PC-3 (cell line): ENCODE results near the gene PINLYP. TPM values are rescaled to one million over a fixed set of nuclear protein-coding genes. Genes with fewer than 3 reads are reported as not detected.

Experiments used
- ATAC-seq: fragments of 200-7000 bp; cut with Tn5 transposase; 2 replicates; pipeline ENCODE4 v1.9.1; 2020; ENCODE audit warnings: mild to moderate bottlenecking, moderate library complexity
- BruUV-seq: library from RNA; stranded (reverse); fragments of 400-500 nt; replicated peaks from 2 replicates; lab custom pipeline; 2021; lab: Mats Ljungman, UMichigan
- CTCF ChIA-PET: fragments of 300-600 bp; sonication (Branson Sonifier 250); formaldehyde crosslinking; loops from one replicate; lab custom pipeline; 2022; ENCODE audit warnings: antibody characterized with exemption; lab: Charles Lee
- POLR2A ChIA-PET: fragments of 300-600 bp; sonication (Branson Sonifier 250); formaldehyde crosslinking; loops from one replicate; lab custom pipeline; 2022; ENCODE audit warnings: antibody characterized with exemption; ENCODE audit not compliant: unreplicated experiment; lab: Charles Lee
- DNase-seq: peaks from one replicate; pipeline ENCODE4 v3.0.0-alpha.2; 2015
- H2AFZ ChIP-seq: fragments of 300-600 bp; sonication (generic); 2 replicates; pipeline ENCODE4 v1.6.0; 2016; ENCODE audit warnings: antibody characterized with exemption, low read length
- H3F3A ChIP-seq: fragments of 300-600 bp; sonication (generic); one replicate; pipeline ENCODE4 v1.6.0; 2017; ENCODE audit warnings: antibody characterized with exemption, low read length, control low read depth, mild to moderate bottlenecking; ENCODE audit not compliant: unreplicated experiment
- H3K27ac ChIP-seq: fragments of 300-600 bp; sonication (generic); 2 replicates; pipeline ENCODE4 v1.5.1; 2016; ENCODE audit warnings: mild to moderate bottlenecking, low read length
- H3K27me3 ChIP-seq: fragments of 300-600 bp; sonication (generic); 2 replicates; pipeline ENCODE4 v1.6.1; 2016; ENCODE audit warnings: low read length, mixed read lengths
- H3K36me3 ChIP-seq: fragments of 300-600 bp; sonication (generic); 2 replicates; pipeline ENCODE4 v1.6.1; 2016; ENCODE audit warnings: low read depth, mixed run types, low read length, mixed read lengths
- H3K4me1 ChIP-seq: fragments of 300-600 bp; sonication (generic); 2 replicates; pipeline ENCODE4 v1.5.1; 2016; ENCODE audit warnings: low read length; ENCODE audit not compliant: insufficient read depth
- H3K4me2 ChIP-seq: fragments of 300-600 bp; sonication (generic); 2 replicates; pipeline ENCODE4 v1.6.0; 2016; ENCODE audit warnings: low read length
- H3K4me3 ChIP-seq: fragments of 300-600 bp; sonication (generic); 2 replicates; pipeline ENCODE4 v1.5.1; 2016; ENCODE audit warnings: mild to moderate bottlenecking, low read length, mixed read lengths
- H3K79me2 ChIP-seq: fragments of 300-600 bp; sonication (generic); 2 replicates; pipeline ENCODE4 v1.6.1; 2017; ENCODE audit warnings: low read length, mixed read lengths
- H3K9ac ChIP-seq: fragments of 300-600 bp; sonication (generic); 2 replicates; pipeline ENCODE4 v1.6.0; 2016; ENCODE audit warnings: mild to moderate bottlenecking, low read length
- H3K9me2 ChIP-seq: fragments of 300-600 bp; sonication (generic); replicated peaks from 2 replicates; pipeline ENCODE4 v1.6.1; 2016; ENCODE audit warnings: mixed run types, low read length, mixed read lengths
- H3K9me3 ChIP-seq: fragments of 300-600 bp; sonication (generic); 2 replicates; pipeline ENCODE4 v1.6.1; 2016; ENCODE audit warnings: low read length, mixed read lengths
- H4K20me1 ChIP-seq: fragments of 300-600 bp; sonication (generic); 2 replicates; pipeline ENCODE4 v1.6.1; 2016; ENCODE audit warnings: low read length, mixed read lengths
- CTCF ChIP-seq: fragments of 300-600 bp; sonication (generic); conservative IDR thresholded peaks from 2 replicates; pipeline ENCODE4 v1.5.1; 2017; ENCODE audit warnings: antibody characterized with exemption, low read depth, mild to moderate bottlenecking, low read length
- EZH2 ChIP-seq: fragments of 300-600 bp; sonication (generic); IDR thresholded peaks from one replicate; pipeline ENCODE4 v1.6.1; 2017; ENCODE audit warnings: antibody characterized with exemption, mild to moderate bottlenecking, low read length; ENCODE audit not compliant: unreplicated experiment
- EZH2phosphoT487 ChIP-seq: fragments of 300-600 bp; sonication (generic); IDR thresholded peaks from 2 replicates; pipeline ENCODE4 v1.6.1; 2018; ENCODE audit warnings: mild to moderate bottlenecking, antibody characterized with exemption, low read length, borderline replicate concordance
- intact Hi-C: fragments of 100-400 bp; cut with micrococcal nuclease; formaldehyde crosslinking; loops from 2 replicates; pipeline ENCODE4 v1.9.0; 2023
- total RNA-seq: library from RNA; depleted of rRNA; stranded (reverse); fragments of >200 nt; gene quantifications from 2 replicates; pipeline ENCODE4 v1.2.3, GENCODE V29; 2014

The PINLYP gene
- total RNA-seq, 1 experiment from 2014 or later = 0.18 TPM

GRCh38 chr19:43578787-43579186 lies 3.2 kb downstream of the PINLYP start:
- Histone ChIP-seq H3K9ac (no peak overlapping the region), H3K9me2 (no peaks in the 10 kb centered on the region), H3F3A (no peaks in the 10 kb centered on the region), H3K4me1 (peaks cover 9% of the 10 kb centered on the region), H2AFZ (no peak overlapping the region), H3K36me3 (no peaks in the 10 kb centered on the region), H3K79me2 (peaks cover 11% of the 10 kb centered on the region), H3K9me3 (no peaks in the 10 kb centered on the region), H3K4me2 (no peak overlapping the region), H4K20me1 (no peaks in the 10 kb centered on the region), H3K27me3 (no peaks in the 10 kb centered on the region), H3K27ac (no peak overlapping the region), H3K4me3 (no peak overlapping the region)
- intact Hi-C loops = no loop called here
- DNase-seq = no peak
- ATAC-seq = no peak
- CTCF ChIA-PET = no interaction called here
- no TSS peak for BruUV-seq
- POLR2A ChIA-PET = no interaction called here
- TF ChIP-seq EZH2 = no peak
- no peak for TF ChIP-seq EZH2phosphoT487
- TF ChIP-seq CTCF = no peak

DNA sequence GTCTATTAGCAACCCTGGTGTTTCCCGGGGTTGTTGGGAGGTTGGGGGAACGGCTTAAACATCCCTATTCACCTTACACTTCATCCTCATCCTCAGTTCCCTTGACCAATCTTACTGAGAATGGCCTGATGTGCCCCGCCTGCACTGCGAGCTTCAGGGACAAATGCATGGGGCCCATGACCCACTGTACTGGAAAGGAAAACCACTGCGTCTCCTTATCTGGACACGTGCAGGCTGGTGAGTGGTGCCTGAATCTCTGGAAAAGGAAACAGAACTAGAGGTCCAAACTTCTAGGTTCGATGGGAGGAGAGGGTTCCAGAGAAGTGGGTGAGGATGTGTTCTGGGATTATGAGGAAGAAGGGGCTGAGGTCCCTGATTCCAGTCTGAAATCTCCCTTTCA lies 5.9 kb downstream of the PINLYP start:
- H3K79me2 ChIP-seq = no peaks in the 10 kb centered on the region
- ATAC-seq = no peak
- H3K36me3 ChIP-seq = no peaks in the 10 kb centered on the region
- no peak overlapping the region for H3K27ac ChIP-seq
- H3K9me3 ChIP-seq = no peaks in the 10 kb centered on the region
- no peaks in the 10 kb centered on the region for H4K20me1 ChIP-seq
- H3K9me2 ChIP-seq = no peaks in the 10 kb centered on the region
- no peak overlapping the region for H2AFZ ChIP-seq
- ChIA-PET CTCF (no interaction called here), POLR2A (no interaction called here)
- BruUV-seq = no TSS peak
- no peaks in the 10 kb centered on the region for H3K27me3 ChIP-seq
- intact Hi-C loops = no loop called here
- no peaks in the 10 kb centered on the region for H3F3A ChIP-seq
- no peaks in the 10 kb centered on the region for H3K4me1 ChIP-seq
- H3K9ac ChIP-seq = no peak overlapping the region
- H3K4me2 ChIP-seq = no peak overlapping the region
- TF ChIP-seq EZH2 (no peak), CTCF (no peak), EZH2phosphoT487 (no peak)
- no peak for DNase-seq
- H3K4me3 ChIP-seq = no peak overlapping the region

DNA sequence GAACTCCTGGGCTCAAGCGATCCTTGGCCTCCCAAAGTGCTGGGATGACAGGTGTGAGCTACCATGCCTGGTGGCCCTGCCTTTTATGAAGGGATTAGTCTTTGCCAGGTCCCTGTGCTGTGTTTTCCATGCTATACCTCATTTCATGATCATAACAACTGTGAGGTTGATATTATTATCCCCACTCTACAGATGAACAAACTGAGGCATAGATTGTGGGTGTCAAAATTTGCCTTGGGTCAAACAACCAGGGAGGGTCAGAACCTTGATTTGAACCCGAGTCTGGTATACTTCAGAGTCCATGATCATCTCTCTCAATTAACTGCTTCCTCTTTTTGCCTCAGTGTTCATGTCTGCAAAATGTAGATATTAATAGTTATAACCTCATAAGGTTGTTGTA lies 6.9 kb downstream of the PINLYP start:
- H3K4me2 ChIP-seq = no peak overlapping the region
- DNase-seq (no peak), ATAC-seq (no peak)
- POLR2A ChIA-PET = no interaction called here
- no peaks in the 10 kb centered on the region for H3K9me2 ChIP-seq
- H3K9ac ChIP-seq = no peak overlapping the region
- no peaks in the 10 kb centered on the region for H3K79me2 ChIP-seq
- no peaks in the 10 kb centered on the region for H3K4me1 ChIP-seq
- H3K4me3 ChIP-seq = no peak overlapping the region
- BruUV-seq = no TSS peak
- H3K27ac ChIP-seq = no peak overlapping the region
- H3K36me3 ChIP-seq = no peaks in the 10 kb centered on the region
- H4K20me1 ChIP-seq = no peaks in the 10 kb centered on the region
- no peaks in the 10 kb centered on the region for H3K9me3 ChIP-seq
- H3K27me3 ChIP-seq = no peaks in the 10 kb centered on the region
- intact Hi-C loops = no loop called here
- no peaks in the 10 kb centered on the region for H3F3A ChIP-seq
- H2AFZ ChIP-seq = no peak overlapping the region
- no peak for TF ChIP-seq CTCF
- TF ChIP-seq EZH2 = no peak
- no peak for TF ChIP-seq EZH2phosphoT487
- CTCF ChIA-PET = no interaction called here
